Mesothelial cell of epicardium (in vitro differentiated cells): ENCODE data around the gene NR3C2. TPM values are rescaled to one million over a fixed set of nuclear protein-coding genes. Genes with fewer than 3 reads are reported as not detected.

Source experiments
- DNase-seq, 2 experiments: peaks; one replicate each; pipeline ENCODE4 v3.0.0; 2021; ENCODE audit warnings: low spot score in 2 of 2; ENCODE audit not compliant: unreplicated experiment in 2 of 2
- H3K27ac Mint-ChIP-seq: 2 replicates; pipeline ENCODE4 v1.8.0; 2021; ENCODE audit warnings: mixed read lengths
- H3K27me3 Mint-ChIP-seq: 2 replicates; pipeline ENCODE4 v1.8.0; 2021; ENCODE audit warnings: low read depth, mixed read lengths
- H3K36me3 Mint-ChIP-seq: 2 replicates; pipeline ENCODE4 v1.8.0; 2021; ENCODE audit warnings: mixed read lengths
- H3K4me1 Mint-ChIP-seq: 2 replicates; pipeline ENCODE4 v1.8.0; 2021; ENCODE audit warnings: mixed read lengths
- H3K4me3 Mint-ChIP-seq: 2 replicates; pipeline ENCODE4 v1.8.0; 2021; ENCODE audit warnings: mild to moderate bottlenecking, moderate library complexity, mixed read lengths
- H3K9me3 Mint-ChIP-seq: 2 replicates; pipeline ENCODE4 v1.8.0; 2021; ENCODE audit warnings: mixed read lengths
- CTCF ChIP-seq: fragments of 200-600 bp; sonication (generic); IDR thresholded peaks from one replicate; pipeline ENCODE4 v1.5.0; 2021; ENCODE audit warnings: antibody characterized with exemption; ENCODE audit not compliant: unreplicated experiment
- total RNA-seq: library from RNA; stranded (reverse); gene quantifications from 3 replicates; pipeline ENCODE4 v1.2.1, GENCODE V29; 2021

The NR3C2 gene
- total RNA-seq, 1 donor from 2014 or later = 5.2 TPM

GRCh38 chr4:148081267-148081666, 360.9 kb downstream of the NR3C2 start:
- TF ChIP-seq CTCF = no peak
- Mint-ChIP-seq H3K36me3 (peaks cover 63% of the 10 kb centered on the region), H3K27ac (no peak overlapping the region), H3K4me1 (no peaks in the 10 kb centered on the region), H3K27me3 (no peaks in the 10 kb centered on the region), H3K4me3 (no peak overlapping the region), H3K9me3 (peaks cover 34% of the 10 kb centered on the region)
- no peak for DNase-seq

- no peak for DNase-seq
- Mint-ChIP-seq H3K27me3 (no peaks in the 10 kb centered on the region), H3K9me3 (peaks cover 33% of the 10 kb centered on the region), H3K4me3 (no peak overlapping the region), H3K27ac (no peak overlapping the region), H3K36me3 (peaks cover 67% of the 10 kb centered on the region), H3K4me1 (no peaks in the 10 kb centered on the region)
- TF ChIP-seq CTCF = no peak
These were observed 362.3 kb downstream of the NR3C2 start for GRCh38 chr4:148079961-148080360.

DNA sequence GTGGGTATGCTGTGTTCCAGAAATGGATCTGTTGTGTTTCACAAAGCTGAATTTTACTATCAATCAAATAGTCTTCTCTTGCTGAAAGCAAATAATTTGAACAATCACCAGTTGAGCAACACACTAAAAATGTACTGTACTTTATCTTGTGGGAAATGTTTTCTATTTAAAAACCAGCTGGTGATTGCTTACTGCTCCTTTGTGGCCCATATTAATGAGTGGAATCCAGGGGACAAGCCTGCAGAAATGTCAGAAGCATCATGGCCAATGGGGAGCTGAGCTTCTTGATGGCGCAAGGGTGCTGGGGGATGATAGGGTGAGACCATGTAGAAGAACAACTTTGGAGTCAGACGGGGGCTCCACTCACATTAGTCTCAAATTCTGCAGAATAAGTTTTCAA, 364.2 kb downstream of the NR3C2 start:
- DNase-seq = no peak
- H3K27ac Mint-ChIP-seq = no peak overlapping the region
- H3K4me3 Mint-ChIP-seq = no peak overlapping the region
- no peaks in the 10 kb centered on the region for H3K4me1 Mint-ChIP-seq
- peaks cover 25% of the 10 kb centered on the region for H3K9me3 Mint-ChIP-seq
- no peaks in the 10 kb centered on the region for H3K27me3 Mint-ChIP-seq
- no peak for TF ChIP-seq CTCF
- H3K36me3 Mint-ChIP-seq = peaks cover 75% of the 10 kb centered on the region

GRCh38 chr4:148077581-148077980, 364.6 kb downstream of the NR3C2 start:
- DNase-seq = no peak
- no peak for TF ChIP-seq CTCF
- Mint-ChIP-seq H3K4me3 (no peak overlapping the region), H3K27ac (no peak overlapping the region), H3K36me3 (peaks cover 71% of the 10 kb centered on the region), H3K4me1 (no peaks in the 10 kb centered on the region), H3K9me3 (peaks cover 25% of the 10 kb centered on the region), H3K27me3 (no peaks in the 10 kb centered on the region)

DNA sequence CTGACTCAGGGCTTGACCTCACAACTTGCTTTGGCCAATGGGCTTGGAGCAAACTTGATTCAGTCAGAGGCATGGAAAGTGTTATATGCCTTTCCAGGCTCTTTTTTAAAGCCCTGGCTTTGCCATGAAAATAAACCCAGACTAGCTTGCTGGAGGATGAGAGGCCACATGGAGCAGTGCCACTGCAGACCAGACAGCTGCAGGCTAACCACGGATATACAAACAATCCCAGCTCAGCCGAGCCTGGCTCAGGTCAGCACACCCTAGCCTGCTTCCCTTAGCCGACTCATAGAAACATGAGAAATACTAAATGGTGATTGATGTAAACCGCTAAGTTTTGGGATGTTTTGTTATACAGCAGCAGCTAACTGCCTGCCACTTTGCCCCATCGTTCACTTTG, 365.2 kb downstream of the NR3C2 start:
- no peak overlapping the region for H3K27ac Mint-ChIP-seq
- H3K9me3 Mint-ChIP-seq = peaks cover 25% of the 10 kb centered on the region
- no peaks in the 10 kb centered on the region for H3K4me1 Mint-ChIP-seq
- TF ChIP-seq CTCF = no peak
- no peaks in the 10 kb centered on the region for H3K27me3 Mint-ChIP-seq
- H3K36me3 Mint-ChIP-seq = peaks cover 65% of the 10 kb centered on the region
- no peak overlapping the region for H3K4me3 Mint-ChIP-seq
- DNase-seq = no peak

DNA sequence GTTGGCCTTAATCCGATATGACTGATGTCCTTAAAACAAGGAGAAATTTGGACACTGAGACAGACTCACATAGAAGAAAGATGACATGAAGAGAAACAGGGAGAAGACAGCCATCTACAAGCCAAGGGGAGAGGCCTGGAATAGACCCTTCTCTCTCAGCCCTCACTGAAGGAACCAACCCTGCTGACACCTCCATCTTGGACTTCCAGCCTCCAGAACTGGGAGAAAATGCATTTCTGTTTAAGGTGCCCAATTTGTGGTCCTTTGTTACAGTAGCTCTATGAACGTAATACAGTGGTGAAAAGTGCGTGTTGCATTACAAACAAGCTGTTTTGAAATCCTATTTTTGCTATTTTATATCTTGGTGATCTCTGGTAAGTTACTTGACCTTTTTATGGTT, 366.8 kb downstream of the NR3C2 start:
- H3K27ac Mint-ChIP-seq = no peak overlapping the region
- H3K4me1 Mint-ChIP-seq = no peaks in the 10 kb centered on the region
- no peak for DNase-seq
- TF ChIP-seq CTCF = no peak
- H3K36me3 Mint-ChIP-seq = peaks cover 52% of the 10 kb centered on the region
- H3K4me3 Mint-ChIP-seq = no peak overlapping the region
- H3K9me3 Mint-ChIP-seq = peaks cover 21% of the 10 kb centered on the region
- H3K27me3 Mint-ChIP-seq = no peaks in the 10 kb centered on the region
